NCI-H774 (cell line): ENCODE measurements around the gene SLC26A1.

ENCODE experiments used
- DNase-seq: peaks from one replicate; lab custom pipeline; 2025; lab: John Stamatoyannopoulos, UW

Gene SLC26A1

DNA sequence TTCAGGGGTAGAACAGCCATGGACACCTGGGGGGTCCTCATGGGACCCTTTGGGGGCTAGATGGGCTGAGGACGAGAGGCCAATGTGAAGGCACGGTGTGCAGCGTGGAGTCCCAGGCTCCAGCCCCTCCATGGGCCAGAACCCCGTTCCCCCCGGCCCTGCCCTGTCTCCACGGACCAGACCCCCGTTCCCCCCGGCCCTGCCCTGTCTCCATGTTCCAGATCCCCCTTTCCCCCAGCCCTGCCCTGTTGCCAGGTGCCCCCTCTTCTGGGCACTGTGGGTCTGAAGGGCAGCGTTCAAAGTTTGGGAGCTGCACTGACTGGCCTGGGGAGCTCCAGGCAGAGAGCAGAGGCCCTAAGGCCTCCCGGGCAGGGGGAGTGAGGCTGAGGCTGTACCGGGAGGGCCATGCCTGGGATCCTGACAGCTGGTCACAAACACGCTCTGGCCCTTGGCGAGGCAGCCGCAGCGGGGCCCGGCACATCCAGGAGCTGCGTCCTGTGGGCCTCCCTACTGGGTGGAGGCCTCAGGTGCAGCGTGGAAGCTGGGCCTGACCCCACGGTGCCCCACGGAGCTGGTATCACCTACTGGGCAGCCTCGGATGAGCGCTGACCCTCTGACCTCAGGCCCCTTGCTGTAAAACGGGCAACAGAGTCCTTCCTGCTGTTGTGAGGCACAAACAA is 28.7 kb downstream of the SLC26A1 start:
- no peak for DNase-seq

DNA sequence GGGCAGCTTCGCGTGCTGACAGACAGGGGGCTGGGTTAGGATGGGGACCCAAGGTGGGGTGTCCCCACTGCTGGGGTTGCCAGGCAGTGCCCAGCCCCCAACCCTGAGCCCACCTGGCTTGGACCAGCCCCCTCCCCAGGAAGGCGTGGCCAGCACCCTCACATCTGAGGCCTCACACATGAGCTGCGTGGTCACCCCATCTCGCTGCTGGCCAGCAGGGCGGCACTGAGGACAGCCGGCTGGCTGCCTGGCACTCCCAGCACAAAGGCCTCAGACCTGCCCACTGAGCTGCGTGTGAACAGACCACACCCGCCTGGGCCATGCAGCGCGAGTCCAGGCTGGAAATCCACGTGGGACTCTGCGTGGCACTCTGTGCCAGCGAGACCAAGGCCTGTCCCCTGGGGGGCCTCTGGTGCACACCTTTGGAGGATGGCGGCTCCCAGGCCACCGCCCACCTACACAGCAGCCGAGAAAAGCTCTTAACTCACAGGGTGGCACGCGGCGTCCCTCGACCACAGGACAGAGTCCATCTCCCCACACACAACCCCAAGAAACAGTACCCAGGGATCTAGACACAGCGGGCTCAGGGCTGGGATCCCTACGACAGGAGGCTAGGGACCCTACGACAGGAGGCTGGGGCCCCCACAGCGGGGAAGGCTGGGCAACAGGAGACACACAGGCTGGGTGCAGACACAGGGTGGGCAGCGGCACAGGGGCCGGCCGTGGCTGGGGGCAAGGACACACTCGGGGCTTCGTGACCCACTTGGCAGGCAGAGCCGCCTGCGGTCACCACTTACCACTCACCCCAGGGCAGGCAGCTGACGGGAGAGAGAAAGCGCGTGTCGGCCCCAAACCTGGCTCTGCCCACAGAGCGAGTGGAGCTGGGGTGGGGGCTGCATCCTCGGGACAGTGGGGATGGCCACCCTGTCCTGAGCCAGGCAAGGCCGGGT is 29.7 kb downstream of the SLC26A1 start:
- no peak for DNase-seq

DNA sequence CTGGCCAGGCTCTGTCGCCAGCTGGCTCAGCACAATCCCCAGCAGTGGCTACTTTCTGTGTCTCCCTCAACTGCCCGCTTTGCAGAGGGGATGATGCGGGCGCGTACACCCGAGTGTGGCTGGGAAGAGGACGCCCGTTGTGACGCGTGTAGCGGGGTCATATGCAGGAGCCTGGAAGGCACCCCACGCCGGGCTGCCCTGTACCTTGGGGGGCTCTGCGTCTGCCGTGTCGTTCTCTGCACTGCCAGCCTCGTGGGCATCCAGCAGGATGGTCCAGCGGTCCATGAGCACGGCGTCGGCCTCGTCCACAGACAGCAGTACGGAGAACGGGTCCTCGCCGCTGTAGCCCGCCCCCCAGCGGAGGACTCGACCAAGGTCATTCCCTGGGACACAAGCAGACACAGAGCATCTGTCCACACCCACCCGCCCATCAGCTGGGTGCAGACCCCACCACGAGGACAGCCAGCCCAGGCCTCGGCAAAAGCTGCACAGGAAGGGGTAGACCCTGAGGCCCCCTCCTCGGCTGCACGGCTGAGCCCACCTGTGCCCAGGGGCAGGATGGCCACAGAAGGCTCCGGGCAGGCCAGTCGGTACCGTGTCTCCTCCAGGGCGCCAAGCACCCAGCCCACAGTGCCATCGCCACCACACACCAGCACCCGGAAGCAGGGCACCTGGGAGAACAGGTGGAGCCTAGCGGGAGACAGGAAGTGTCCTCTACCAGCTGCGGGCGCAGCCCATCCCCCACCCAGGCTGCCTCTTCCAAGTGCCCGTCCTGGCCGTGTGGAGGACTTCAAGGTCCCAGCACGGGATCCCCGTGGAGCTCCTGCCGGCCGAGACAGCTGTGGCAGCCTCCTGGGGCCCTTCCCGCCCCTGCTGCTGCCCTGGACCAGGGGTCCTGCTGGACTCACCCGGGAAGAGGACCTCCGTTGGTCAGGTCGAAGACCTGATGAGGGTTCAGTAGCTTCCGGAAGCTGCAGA is 30.7 kb downstream of the SLC26A1 start:
- DNase-seq: peak; percentile 83

DNA sequence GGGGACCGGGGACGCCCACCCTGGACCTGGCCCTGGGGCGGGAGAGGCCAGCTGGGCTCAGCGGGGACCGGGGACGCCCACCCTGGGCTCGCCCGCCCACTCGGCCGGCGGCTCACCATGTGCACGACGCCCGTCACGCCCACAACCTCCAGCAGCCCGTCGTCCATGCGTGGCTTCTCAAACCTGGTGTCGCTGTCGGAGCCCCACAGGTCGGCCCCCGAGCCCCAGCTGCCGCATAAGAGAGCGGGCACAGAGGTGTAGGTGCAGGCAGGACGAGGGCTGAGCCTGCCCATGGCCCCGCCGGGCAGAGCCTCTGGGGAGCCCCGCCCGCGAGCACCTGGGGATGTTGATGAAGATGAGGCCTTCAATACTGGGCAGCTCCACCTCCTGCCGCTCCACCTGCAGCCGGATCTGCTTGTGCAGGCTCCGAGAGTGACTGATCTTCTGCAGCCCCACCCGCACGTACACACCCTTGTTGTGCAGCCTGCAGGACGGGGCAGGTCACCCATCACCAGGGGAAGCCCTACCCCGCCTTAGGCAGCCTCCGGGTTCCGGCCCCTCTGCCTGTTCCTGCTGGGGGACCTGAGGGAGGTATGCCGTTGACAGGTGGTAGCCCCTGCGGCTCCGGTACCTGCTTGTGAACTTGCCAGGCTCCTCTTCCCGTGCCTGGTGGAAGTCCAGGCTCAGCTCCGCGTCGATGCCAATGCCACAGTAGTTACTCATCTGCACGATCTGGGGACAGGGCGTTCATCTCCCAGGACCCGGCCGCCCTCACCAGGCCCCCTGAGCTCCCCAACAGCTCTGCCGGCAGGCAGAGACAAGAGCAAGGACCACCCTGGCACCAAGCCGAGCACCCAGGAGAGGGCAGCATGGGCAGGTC is 31.6 kb downstream of the SLC26A1 start:
- DNase-seq: no peak

DNA sequence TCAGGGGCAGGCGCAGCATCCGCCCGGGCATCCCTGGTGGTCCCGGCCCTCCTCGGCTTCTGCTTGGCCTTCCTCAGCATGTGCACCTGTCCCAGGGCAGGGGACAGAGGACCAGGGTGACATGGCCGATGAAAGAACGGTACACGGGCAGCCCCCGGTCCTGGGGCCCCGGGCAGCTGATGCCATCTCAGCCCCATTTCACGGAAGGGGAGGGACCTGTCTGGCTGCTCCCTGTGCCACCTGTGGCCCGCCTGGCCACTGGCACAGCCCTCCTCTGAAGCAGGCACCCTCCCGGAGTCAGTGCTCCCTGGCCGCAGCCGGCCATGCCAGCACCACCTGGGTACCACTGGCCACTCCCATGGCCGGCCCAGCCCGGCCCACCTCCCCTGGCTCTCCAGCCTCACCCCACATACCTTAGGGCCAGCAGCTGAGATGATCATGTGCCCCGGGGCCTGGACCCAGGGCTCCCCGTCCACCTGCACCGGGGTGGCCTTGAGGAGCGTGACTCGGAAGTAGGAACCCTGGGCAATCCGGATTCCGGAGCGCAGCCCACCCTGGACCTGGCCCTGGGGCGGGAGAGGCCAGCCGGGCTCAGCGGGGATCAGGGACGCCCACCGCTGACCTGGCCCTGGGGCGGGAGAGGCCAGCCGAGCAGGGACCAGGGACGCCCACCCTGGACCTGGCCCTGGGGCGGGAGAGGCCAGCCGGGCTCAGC is 32.4 kb downstream of the SLC26A1 start:
- no peak for DNase-seq

DNA sequence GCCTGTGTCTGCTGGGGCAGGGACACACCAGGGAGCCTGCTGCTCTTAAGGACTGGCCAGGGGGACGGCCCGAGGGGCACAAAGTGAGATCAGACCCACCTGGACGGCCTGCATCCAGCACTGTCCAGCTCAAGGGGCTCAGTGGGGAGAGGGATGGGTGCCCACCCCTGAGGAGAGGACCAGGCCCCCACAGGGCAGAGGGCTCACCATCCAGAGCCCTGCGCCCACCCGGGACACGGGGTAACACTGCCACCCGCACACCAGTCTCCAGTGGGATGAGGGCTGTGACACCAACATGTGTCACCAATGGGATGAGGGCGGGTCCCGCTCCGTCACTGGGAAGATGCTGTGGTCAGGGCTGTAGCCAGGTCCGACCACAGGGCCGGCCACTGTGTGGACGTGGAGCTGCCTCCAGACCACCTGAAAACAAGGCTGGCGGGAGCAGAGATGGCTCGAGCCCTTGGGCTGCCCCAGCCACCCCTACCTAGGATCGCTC is 33.0 kb downstream of the SLC26A1 start:
- DNase-seq: no peak

DNA sequence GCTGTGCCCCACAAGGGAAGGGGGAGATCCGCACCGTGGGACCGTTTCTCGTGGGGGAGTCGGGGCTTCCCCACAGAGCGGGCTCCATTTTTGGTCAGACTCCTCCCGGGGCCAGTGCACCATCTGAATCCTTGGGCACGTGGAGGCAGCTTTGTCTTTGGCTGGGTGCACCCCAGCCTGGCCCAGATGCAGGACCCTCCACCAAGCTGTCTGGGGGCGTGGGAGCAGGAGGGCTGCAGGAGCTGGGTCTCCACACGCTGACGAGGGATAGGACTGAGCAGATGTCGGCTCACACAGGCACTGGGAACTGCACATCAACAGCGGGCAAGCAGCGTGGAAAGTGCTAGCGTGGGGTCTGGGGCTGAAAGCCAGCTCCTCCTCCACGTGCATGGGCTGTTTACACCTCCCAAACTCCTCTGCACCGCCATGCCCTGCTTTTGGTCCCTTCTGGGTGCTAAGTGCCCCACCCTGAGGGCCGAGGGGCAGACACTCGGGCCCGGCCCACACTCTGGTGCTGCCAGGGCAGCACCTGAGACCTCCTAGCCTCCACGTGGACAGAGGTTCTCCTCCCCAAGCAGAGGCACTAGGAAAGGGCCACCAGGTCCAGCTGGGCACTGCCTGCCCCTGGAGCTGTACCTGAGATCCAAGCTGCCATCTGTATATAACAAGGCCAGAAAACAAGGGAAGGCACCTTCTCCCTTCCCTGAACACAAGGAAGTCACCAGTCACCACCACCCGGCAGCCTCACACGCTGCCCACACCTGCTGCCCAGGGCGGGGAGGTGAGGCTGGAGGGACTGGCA is 33.7 kb downstream of the SLC26A1 start:
- no peak for DNase-seq

DNA sequence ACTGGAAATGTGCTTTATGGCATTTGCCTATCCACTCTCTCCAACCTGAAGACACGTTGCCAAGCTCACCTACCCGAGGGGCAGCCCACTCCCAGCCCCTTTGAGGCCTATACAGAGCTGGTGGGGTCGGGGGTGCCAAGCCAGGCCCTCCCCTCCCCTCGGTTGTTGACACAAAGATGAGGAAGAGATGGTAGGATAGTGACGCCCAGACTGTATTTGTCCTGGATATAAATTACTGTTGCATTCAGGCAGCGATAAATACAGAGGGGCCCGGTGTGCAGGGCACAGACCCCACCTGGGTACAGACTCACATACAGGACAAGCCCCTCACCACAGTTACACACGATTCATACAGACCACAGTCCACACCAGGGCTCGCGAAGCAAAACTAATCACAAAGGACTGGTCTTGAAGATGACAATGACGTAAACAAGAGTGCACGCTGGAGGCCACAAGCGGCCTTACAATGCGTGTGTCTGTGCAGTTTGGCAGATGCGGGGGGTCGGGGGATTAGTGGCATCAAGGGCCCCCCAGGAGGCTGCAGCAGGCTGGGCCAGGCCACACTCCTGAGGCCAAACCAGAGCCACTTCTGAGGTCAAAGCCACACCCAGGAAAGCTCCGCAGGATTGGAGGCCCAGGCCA is 34.4 kb downstream of the SLC26A1 start:
- DNase-seq: no peak

DNA sequence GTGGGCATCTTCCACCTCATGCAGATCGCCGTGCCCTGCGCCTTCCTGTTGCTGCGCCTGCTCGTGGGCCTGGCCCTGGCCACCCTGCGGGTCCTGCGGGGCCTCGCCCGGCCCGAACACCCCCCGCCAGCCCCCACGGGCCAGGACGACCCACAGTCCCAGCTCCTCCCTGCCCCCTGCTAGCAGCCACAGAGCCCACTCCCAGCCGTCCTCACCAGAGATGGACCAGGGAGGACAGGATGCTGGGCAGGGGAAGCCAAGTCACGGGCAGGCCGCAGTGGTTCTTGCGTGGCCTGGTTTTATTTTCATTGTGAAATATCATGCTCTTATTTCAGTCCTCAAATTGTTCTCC is 34.9 kb downstream of the SLC26A1 start:
- DNase-seq: no peak

DNA sequence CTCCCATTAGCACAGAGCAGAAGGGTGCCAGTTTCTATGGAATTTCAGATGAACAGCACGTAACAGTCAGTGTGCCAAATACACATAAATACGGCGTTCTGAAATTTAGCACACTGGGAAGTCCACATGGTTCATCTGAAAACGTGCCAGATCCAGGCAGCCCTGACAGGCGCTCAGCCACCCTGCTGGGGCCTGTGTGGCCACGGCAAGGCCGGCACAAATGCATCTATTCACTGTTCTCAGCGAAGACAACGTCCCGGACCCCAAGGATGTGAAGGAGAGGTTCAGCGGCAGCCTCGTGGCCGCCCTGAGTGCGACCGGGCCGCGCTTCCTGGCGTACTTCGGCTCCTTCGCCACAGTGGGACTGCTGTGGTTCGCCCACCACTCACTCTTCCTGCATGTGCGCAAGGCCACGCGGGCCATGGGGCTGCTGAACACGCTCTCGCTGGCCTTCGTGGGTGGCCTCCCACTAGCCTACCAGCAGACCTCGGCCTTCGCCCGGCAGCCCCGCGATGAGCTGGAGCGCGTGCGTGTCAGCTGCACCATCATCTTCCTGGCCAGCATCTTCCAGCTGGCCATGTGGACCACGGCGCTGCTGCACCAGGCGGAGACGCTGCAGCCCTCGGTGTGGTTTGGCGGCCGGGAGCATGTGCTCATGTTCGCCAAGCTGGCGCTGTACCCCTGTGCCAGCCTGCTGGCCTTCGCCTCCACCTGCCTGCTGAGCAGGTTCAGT is 35.5 kb downstream of the SLC26A1 start:
- DNase-seq: no peak

DNA sequence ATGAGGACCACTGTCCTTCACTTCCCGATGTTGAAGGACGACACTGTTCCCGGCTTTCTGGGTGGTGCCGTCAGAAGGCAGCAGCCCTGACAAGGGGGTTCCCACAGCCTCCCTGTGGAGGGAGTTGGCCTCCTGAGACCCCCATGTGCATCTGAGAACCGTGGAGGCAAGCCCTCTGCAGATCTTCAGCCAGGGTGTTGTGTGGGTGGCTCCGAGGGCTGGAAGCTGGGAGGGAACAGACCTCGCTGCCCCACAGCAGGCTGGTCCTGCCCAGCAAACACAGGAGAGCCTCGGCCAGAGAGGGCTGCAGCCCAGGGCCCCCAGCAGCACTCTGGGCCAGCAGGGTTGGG is 36.0 kb downstream of the SLC26A1 start:
- no peak for DNase-seq

DNA sequence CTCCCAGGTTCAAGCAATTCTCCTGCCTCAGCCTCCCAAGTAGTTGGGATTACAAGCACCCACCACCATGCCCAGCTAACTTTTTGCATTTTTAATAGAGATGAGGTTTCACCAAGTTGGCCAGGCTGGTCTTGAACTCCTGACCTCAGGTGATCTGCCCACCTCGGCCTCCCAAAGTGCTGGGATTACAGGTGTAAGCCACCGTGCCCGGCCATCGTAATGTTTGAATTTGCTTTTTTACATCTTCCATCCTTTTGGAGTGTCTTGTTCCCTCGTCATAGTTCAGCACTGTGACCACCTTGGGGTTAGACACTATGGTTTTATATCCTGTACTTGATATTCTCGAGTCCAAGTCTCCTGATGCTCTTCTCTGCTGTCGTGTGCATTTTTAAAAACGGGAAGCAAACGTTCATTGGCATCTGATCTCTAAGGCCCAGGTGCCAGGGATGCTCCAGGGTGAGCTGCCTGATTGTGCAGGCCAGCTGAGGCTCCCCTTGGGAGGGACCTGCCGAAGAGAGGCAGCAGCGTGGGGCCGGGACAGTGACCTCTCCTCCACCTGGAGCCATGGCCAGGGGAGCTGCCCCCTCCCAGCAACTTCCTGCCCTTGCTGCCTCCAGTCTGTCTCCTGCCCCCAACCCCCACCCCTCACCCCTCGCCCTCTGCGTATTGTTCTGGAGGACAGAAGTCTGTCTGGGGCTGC is 36.5 kb downstream of the SLC26A1 start:
- no peak for DNase-seq

DNA sequence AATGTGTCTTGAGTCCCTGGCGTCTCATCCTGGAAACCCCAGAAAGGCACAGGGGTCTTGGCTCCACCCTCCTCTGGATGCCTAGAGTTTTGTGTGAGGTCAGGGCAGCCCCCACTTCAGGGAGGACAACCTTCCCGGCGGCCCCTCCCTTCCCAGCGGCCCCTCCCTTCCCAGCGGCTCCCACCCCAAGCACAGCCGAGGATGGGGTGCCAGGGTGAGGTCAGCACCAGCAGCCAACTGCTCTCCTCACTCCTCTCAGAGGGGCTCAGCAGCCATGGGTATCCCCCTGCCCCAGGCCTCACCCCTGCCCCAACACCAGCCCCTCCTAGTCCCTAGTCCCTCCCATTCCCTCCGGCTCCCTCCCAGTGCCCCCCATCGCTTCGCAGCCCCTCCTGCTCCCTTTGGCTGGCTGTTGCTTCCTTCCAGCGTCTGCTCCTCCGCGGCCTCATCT is 37.2 kb downstream of the SLC26A1 start:
- DNase-seq: no peak

DNA sequence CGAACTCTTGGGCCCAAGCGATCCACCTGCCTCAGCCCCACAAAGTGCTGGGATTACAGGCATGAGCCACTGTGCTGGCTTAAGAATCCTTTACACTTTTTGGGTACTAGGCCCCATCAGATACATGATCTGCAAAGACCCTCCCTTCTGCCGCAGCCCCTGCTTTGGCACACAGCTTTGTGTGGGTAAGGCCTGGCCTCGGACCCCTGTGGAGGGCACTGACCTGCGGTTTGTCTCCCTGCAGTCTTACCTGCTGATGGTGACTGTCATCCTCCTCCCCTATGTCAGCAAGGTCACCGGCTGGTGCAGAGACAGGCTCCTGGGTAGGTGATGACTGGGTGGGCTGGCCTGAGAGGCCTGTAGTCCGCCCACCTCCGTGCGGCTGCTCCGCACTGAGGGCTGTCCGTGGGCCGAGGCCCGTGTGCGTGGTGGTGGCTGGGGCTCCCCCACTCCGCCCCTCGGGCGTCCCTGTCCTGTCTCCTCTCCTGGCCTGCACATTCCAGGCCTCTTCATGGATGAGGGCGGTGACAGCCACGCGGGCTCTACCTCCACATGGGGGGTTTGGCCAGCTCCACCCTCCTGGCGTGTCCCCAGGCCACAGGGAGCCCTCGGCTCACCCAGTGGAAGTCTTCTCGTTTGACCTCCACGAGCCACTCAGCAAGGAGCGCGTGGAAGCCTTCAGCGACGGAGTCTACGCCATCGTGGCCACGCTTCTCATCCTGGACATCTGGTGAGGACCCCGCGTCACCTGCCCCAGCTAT is 37.9 kb downstream of the SLC26A1 start:
- no peak for DNase-seq

DNA sequence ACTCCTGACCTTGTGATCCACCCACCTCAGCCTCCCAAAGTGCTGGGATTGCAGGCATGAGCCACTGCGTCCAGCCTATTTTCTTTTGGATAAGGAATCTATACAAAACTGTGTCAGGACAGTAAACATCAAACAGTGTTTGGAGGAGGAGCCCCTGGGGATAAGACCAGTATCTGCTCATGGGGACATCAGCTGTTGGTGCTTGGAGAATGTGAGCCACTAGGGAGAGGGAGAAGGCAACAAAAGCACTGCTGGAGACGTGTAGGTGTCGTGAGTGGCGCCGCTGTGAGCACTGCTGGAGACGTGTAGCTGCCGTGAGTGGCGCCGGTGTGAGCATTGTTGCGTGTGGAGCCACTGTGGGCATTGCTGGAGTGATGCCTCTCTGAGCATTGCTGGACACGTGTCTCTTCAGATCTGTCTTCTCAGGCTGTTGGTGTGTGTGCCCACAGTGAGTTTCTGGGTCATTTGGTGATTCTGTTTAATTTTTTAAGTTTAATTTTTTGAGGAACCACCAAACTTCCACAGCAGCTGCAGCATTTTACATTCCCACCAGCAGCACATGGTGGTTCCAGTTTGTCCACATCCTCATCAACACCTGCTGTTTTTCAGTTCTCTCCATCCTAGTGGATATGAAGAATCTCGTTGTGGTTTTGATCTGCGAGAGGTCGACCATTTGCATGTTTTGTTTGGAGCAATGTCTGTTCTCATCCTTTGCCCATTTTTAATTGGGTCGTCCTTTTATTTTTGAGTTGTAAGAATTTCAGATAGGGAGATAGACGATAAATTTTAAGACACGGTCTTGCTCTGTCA is 38.8 kb downstream of the SLC26A1 start:
- DNase-seq: no peak

DNA sequence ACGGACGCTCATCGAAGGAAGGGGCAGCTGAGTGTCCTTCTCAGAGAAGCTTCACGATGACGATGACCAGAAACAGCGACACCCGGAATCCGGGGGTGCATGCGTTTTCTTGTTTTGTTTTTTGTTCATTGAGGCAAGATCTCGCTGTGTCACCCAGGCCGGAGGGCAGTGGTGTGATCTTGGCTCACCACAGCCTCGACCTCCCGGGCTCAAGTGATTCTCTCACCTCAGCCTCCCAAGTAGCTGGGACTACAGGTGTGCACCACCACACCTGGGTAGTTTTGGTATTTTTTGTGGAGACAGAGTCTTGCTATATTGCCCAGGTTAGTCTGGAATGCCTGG is 39.7 kb downstream of the SLC26A1 start:
- DNase-seq: no peak
